GM12878 (cell line): Measurements from ENCODE around the gene SSX2IP.

Experiments used
- BCL11A ChIP-seq: IDR thresholded peaks from 2 replicates; pipeline ENCODE4 v1.6.1; 2011; ENCODE audit warnings: low read depth, low read length
- HDAC2 ChIP-seq: fragments of 200-600 bp; sonication (generic); IDR thresholded peaks from 2 replicates; pipeline ENCODE4 v1.6.1; 2017
- HDAC6 ChIP-seq: fragments of 200-600 bp; sonication (generic); IDR thresholded peaks from one replicate; pipeline ENCODE4 v1.8.0; 2017; ENCODE audit warnings: antibody characterized with exemption; ENCODE audit not compliant: unreplicated experiment
- MYC ChIP-seq: IDR thresholded peaks from 2 replicates; pipeline ENCODE4 v1.6.1; 2011; ENCODE audit warnings: mild to moderate bottlenecking, low read length, moderate library complexity, inconsistent platforms; ENCODE audit not compliant: insufficient read depth, insufficient replicate concordance, insufficient read length, severe bottlenecking
- NFYB ChIP-seq: IDR thresholded peaks from 2 replicates; pipeline ENCODE4 v1.6.1; 2011; ENCODE audit warnings: low read depth, mild to moderate bottlenecking, low read length, improper control_type of control experiment, moderate library complexity; ENCODE audit not compliant: insufficient read depth
- POLR2A ChIP-seq: IDR thresholded peaks from 2 replicates; pipeline ENCODE4 v1.6.1; 2011; ENCODE audit warnings: low read depth, mild to moderate bottlenecking, low read length
- RELA ChIP-seq: fragments of 450-650 bp; IDR thresholded peaks from 2 replicates; pipeline ENCODE4 v1.8.0; 2014; ENCODE audit warnings: borderline replicate concordance; ENCODE audit not compliant: partially characterized antibody
- SMC3 ChIP-seq: IDR thresholded peaks from 2 replicates; pipeline ENCODE4 v1.6.1; 2011; ENCODE audit warnings: low read length, improper control_type of control experiment, borderline replicate concordance
- TARDBP ChIP-seq: IDR thresholded peaks from 2 replicates; pipeline ENCODE4 v1.6.1; 2016; ENCODE audit warnings: borderline replicate concordance
- ZNF274 ChIP-seq: IDR thresholded peaks from one replicate; pipeline ENCODE4 v1.8.0; 2011; ENCODE audit not compliant: insufficient read length, insufficient read depth
- ZZZ3 ChIP-seq: IDR thresholded peaks from 2 replicates; pipeline ENCODE4 v1.6.1; 2011; ENCODE audit warnings: low read depth; ENCODE audit not compliant: control insufficient read depth, insufficient read length
- TF ChIP-seq, protein P1 (sequence below): fragments of 450-650 bp; IDR thresholded peaks from 2 replicates; pipeline ENCODE4 v1.6.1; 2018; ENCODE audit warnings: mild to moderate bottlenecking, low read depth, moderate library complexity; ENCODE audit not compliant: partially characterized antibody
- TF ChIP-seq, protein P2 (sequence below), 3 experiments: IDR thresholded peaks in 2 of 3; conservative IDR thresholded peaks in 1 of 3; 2 replicates each; pipeline ENCODE4 v1.5.1; 2011; ENCODE audit warnings: low read depth in 3 of 3, low read length in 3 of 3, mild to moderate bottlenecking in 3 of 3, control low read depth in 2 of 3, moderate library complexity in 2 of 3, inconsistent platforms in 1 of 3, mixed read lengths in 1 of 3; ENCODE audit not compliant: control insufficient read depth in 2 of 3, insufficient read depth in 1 of 3; ENCODE audit errors: extremely low read depth in 1 of 3
- TF ChIP-seq, protein P3 (sequence below): IDR thresholded peaks from 2 replicates; pipeline ENCODE4 v1.6.1; 2011; ENCODE audit warnings: mild to moderate bottlenecking, low read depth, low read length, moderate library complexity; ENCODE audit not compliant: insufficient replicate concordance

DNA sequence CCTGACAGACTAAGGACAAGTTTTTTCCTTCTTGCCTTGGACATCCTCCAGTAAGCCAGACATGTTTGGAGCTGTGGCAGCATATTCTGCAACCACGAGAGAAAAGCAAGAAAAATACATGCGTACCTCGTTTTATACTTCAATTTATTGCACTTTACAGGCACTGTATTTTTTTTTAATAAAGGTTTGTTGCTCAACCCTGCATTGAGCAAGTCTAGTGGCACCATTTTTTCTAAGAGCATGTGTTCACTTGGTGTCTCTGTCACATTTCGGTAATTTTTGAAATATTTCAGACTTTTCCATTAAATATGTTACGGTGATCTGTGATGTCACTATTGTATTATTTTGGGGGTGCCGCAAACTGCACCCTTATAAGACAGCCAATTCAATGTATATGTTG is 2.1 kb upstream of the SSX2IP start:
- TF ChIP-seq RELA (no peak), BCL11A (no peak), HDAC2 (no peak), ZNF274 (no peak), POLR2A (no peak), MYC (no peak), HDAC6 (no peak), NFYB (no peak), TARDBP (no peak), SMC3 (no peak), ZZZ3 (no peak)
- TF ChIP-seq, protein P1, sequence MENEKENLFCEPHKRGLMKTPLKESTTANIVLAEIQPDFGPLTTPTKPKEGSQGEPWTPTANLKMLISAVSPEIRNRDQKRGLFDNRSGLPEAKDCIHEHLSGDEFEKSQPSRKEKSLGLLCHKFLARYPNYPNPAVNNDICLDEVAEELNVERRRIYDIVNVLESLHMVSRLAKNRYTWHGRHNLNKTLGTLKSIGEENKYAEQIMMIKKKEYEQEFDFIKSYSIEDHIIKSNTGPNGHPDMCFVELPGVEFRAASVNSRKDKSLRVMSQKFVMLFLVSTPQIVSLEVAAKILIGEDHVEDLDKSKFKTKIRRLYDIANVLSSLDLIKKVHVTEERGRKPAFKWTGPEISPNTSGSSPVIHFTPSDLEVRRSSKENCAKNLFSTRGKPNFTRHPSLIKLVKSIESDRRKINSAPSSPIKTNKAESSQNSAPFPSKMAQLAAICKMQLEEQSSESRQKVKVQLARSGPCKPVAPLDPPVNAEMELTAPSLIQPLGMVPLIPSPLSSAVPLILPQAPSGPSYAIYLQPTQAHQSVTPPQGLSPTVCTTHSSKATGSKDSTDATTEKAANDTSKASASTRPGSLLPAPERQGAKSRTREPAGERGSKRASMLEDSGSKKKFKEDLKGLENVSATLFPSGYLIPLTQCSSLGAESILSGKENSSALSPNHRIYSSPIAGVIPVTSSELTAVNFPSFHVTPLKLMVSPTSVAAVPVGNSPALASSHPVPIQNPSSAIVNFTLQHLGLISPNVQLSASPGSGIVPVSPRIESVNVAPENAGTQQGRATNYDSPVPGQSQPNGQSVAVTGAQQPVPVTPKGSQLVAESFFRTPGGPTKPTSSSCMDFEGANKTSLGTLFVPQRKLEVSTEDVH: no peak
- TF ChIP-seq, protein P2, sequence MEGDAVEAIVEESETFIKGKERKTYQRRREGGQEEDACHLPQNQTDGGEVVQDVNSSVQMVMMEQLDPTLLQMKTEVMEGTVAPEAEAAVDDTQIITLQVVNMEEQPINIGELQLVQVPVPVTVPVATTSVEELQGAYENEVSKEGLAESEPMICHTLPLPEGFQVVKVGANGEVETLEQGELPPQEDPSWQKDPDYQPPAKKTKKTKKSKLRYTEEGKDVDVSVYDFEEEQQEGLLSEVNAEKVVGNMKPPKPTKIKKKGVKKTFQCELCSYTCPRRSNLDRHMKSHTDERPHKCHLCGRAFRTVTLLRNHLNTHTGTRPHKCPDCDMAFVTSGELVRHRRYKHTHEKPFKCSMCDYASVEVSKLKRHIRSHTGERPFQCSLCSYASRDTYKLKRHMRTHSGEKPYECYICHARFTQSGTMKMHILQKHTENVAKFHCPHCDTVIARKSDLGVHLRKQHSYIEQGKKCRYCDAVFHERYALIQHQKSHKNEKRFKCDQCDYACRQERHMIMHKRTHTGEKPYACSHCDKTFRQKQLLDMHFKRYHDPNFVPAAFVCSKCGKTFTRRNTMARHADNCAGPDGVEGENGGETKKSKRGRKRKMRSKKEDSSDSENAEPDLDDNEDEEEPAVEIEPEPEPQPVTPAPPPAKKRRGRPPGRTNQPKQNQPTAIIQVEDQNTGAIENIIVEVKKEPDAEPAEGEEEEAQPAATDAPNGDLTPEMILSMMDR (IDR thresholded peaks at IDR 0.05 in 2 of 3, conservative IDR thresholded peaks at IDR 0.05 in 1 of 3; ENCODE audit: control insufficient read depth in 2 of 3, extremely low read depth in 1 of 3, insufficient read depth in 1 of 3, low read depth in 3 of 3, low read length in 3 of 3): no peak
- TF ChIP-seq, protein P3, sequence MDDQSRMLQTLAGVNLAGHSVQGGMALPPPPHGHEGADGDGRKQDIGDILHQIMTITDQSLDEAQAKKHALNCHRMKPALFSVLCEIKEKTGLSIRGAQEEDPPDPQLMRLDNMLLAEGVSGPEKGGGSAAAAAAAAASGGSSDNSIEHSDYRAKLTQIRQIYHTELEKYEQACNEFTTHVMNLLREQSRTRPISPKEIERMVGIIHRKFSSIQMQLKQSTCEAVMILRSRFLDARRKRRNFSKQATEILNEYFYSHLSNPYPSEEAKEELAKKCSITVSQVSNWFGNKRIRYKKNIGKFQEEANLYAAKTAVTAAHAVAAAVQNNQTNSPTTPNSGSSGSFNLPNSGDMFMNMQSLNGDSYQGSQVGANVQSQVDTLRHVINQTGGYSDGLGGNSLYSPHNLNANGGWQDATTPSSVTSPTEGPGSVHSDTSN: no peak
